Stimulated activated CD4-positive, alpha-beta T cell treated with anti-CD3 and anti-CD28 coated beads, TNF-alpha, amount 100 ng/mL, for 4 hours (primary cell): ENCODE data around the gene A2M.

Source experiments
- DNase-seq, 3 experiments: peaks; one replicate each; pipeline ENCODE4 v3.0.0-alpha.2; 2020; ENCODE audit warnings: low read depth in 3 of 3

Gene A2M

GRCh38 chr12:9073076-9073475 lies 42.6 kb downstream of the A2M start:
- DNase-seq, result no peak

GRCh38 chr12:9072481-9073038 lies 43.2 kb downstream of the A2M start:
- no peak for DNase-seq

- no peak for DNase-seq
These were observed 43.8 kb downstream of the A2M start for GRCh38 chr12:9071969-9072368.

GRCh38 chr12:9071518-9071917 lies 44.2 kb downstream of the A2M start:
- DNase-seq, result no peak

- DNase-seq, result no peak
These were observed 45.4 kb downstream of the A2M start for GRCh38 chr12:9070351-9070750.

- DNase-seq, result no peak
These were observed 47.1 kb downstream of the A2M start for GRCh38 chr12:9068600-9068999.

GRCh38 chr12:9068086-9068485 lies 47.6 kb downstream of the A2M start:
- DNase-seq, result no peak

- DNase-seq, result no peak
These were observed 48.8 kb downstream of the A2M start for GRCh38 chr12:9066755-9067423.

GRCh38 chr12:9066183-9066623 lies 49.5 kb downstream of the A2M start:
- no peak for DNase-seq

GRCh38 chr12:9065607-9065856 lies 50.2 kb downstream of the A2M start:
- no peak for DNase-seq

- no peak for DNase-seq
These were observed 50.7 kb downstream of the A2M start for GRCh38 chr12:9064815-9065606.

- DNase-seq, result peak; percentile 11 to 31 (median 27)
These were observed 51.4 kb downstream of the A2M start for GRCh38 chr12:9064201-9064814.

GRCh38 chr12:9052610-9053009 lies 63.1 kb downstream of the A2M start:
- DNase-seq, result no peak

- DNase-seq, result no peak
These were observed 64.6 kb downstream of the A2M start for GRCh38 chr12:9051158-9051550.

GRCh38 chr12:9050521-9051157 lies 65.1 kb downstream of the A2M start:
- DNase-seq, result no peak

- no peak for DNase-seq
These were observed 66.1 kb downstream of the A2M start for GRCh38 chr12:9049520-9050133.

GRCh38 chr12:9048930-9049329 lies 66.8 kb downstream of the A2M start:
- no peak for DNase-seq

GRCh38 chr12:9047105-9047504 lies 68.6 kb downstream of the A2M start:
- no peak for DNase-seq

GRCh38 chr12:9043766-9044165 lies 72.0 kb downstream of the A2M start:
- no peak for DNase-seq

GRCh38 chr12:9041321-9041720 lies 74.4 kb downstream of the A2M start:
- DNase-seq, result no peak

- no peak for DNase-seq
These were observed 75.1 kb downstream of the A2M start for GRCh38 chr12:9040484-9041186.
